ENCODE data around the gene APOBEC3H. TPM values are rescaled to one million over a fixed set of nuclear protein-coding genes. Genes with fewer than 3 reads are reported as not detected.

The APOBEC3H gene
- polyA plus RNA-seq, 1 donor (not counting 4 experiments of a cell fraction or from before 2014, with no cell fraction given), result 0.41 TPM

DNA sequence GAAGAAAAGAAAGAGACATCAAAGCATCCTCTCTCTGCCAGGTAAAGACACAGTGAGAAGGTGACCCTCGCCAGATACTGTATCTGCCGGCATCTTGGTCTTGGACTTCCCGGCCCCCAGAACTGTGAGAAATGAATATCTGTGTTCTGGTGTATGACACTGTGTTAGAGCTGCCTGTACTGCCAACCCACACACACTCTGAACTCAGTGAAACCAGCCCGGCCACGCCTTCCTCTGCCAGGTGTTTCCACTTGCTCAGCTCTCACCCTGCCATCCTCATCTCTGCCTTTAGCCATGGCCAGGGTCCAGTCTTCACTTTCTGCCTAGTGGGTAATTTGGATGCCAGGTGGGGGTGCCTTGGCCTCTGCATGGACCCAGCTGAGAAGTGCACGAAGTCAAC is 31.5 kb downstream of the APOBEC3H start:
- FAIRE-seq, result no peak
- DNase-seq (ENCODE audit: low read depth, low spot score), result no peak
- peaks cover 15% of the 10 kb centered on the region for H3K27me3 ChIP-seq (ENCODE audit: control insufficient read depth, extremely low read depth, insufficient read depth, low read length)
- TF ChIP-seq, protein P1, sequence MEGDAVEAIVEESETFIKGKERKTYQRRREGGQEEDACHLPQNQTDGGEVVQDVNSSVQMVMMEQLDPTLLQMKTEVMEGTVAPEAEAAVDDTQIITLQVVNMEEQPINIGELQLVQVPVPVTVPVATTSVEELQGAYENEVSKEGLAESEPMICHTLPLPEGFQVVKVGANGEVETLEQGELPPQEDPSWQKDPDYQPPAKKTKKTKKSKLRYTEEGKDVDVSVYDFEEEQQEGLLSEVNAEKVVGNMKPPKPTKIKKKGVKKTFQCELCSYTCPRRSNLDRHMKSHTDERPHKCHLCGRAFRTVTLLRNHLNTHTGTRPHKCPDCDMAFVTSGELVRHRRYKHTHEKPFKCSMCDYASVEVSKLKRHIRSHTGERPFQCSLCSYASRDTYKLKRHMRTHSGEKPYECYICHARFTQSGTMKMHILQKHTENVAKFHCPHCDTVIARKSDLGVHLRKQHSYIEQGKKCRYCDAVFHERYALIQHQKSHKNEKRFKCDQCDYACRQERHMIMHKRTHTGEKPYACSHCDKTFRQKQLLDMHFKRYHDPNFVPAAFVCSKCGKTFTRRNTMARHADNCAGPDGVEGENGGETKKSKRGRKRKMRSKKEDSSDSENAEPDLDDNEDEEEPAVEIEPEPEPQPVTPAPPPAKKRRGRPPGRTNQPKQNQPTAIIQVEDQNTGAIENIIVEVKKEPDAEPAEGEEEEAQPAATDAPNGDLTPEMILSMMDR (optimal IDR thresholded peaks at IDR 0.05 in 1 of 3, IDR thresholded peaks at IDR 0.05 in 1 of 3, conservative IDR thresholded peaks at IDR 0.05 in 1 of 3; ENCODE audit: extremely low read depth in 1 of 3, insufficient read depth in 2 of 3, low read length in 3 of 3), result no peak
- no peak for TF ChIP-seq EZH2 (IDR thresholded peaks at IDR 0.05; ENCODE audit: low read length)
- no peaks in the 10 kb centered on the region for H3K79me2 ChIP-seq (ENCODE audit: control insufficient read depth, insufficient read depth, low read length)
- H3K9me3 ChIP-seq (ENCODE audit: control insufficient read depth, low read depth, low read length), result no peaks in the 10 kb centered on the region
- dilution Hi-C loops (cut with MboI; ENCODE audit: extremely low pct_ligation_motif_present, low sequenced_read_pairs), result no loop called here
- no peak overlapping the region for H3K9ac ChIP-seq (ENCODE audit: control insufficient read depth, extremely low read depth, insufficient read depth, low read length)
- H3K27ac ChIP-seq (ENCODE audit: control insufficient read depth, insufficient read depth, low read length), result no peak overlapping the region
- no peak overlapping the region for H2AFZ ChIP-seq (ENCODE audit: control insufficient read depth, low read length)
- no peaks in the 10 kb centered on the region for H3K9me1 ChIP-seq (ENCODE audit: control insufficient read depth, extremely low read depth, insufficient read depth, low read length)
- H3K4me1 ChIP-seq (ENCODE audit: control insufficient read depth, extremely low read depth, insufficient read depth, low read length), result no peaks in the 10 kb centered on the region
- H3K4me3 ChIP-seq (ENCODE audit: control insufficient read depth in 2 of 3, extremely low read depth in 1 of 3, insufficient read depth in 2 of 3, low read depth in 1 of 3, low read length in 3 of 3), result no peak overlapping the region
- no peaks in the 10 kb centered on the region for H4K20me1 ChIP-seq (ENCODE audit: control insufficient read depth, extremely low read depth, insufficient read depth, low read length)
- H3K36me3 ChIP-seq (ENCODE audit: control insufficient read depth in 2 of 2, extremely low read depth in 1 of 2, insufficient read depth in 2 of 2, low read length in 2 of 2), result no peaks in the 10 kb centered on the region
- no peak overlapping the region for H3K4me2 ChIP-seq (ENCODE audit: control insufficient read depth, extremely low read depth, insufficient read depth, low read depth, low read length)

DNA sequence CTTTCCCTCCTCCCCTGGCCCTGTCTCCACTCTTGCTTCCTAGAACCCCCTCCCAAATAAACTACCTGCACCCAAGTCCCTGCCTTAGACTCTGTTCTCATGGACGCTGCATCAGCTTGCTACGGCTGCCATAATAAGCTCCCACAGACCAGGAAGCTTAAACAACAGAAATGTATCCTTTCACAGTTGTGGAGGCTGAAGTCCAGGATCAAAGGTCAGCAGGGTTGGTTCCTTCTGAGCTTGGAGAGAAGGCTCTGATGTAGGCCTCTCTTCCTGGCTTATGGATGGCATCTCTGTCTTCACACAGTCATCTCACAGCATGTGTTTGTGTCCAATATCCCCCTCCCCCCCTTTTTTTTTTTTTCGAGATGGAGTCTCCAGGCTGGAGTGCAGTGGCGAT is 32.0 kb downstream of the APOBEC3H start:
- no peak for DNase-seq (ENCODE audit: low read depth, low spot score)
- FAIRE-seq, result no peak
- Histone ChIP-seq H3K36me3 (ENCODE audit: control insufficient read depth in 2 of 2, extremely low read depth in 1 of 2, insufficient read depth in 2 of 2, low read length in 2 of 2) (no peaks in the 10 kb centered on the region), H3K9ac (ENCODE audit: control insufficient read depth, extremely low read depth, insufficient read depth, low read length) (no peak overlapping the region), H3K27me3 (ENCODE audit: control insufficient read depth, extremely low read depth, insufficient read depth, low read length) (peaks cover 15% of the 10 kb centered on the region), H3K4me2 (ENCODE audit: control insufficient read depth, extremely low read depth, insufficient read depth, low read depth, low read length) (no peak overlapping the region), H3K9me3 (ENCODE audit: control insufficient read depth, low read depth, low read length) (no peaks in the 10 kb centered on the region), H2AFZ (ENCODE audit: control insufficient read depth, low read length) (no peak overlapping the region), H3K27ac (ENCODE audit: control insufficient read depth, insufficient read depth, low read length) (no peak overlapping the region), H4K20me1 (ENCODE audit: control insufficient read depth, extremely low read depth, insufficient read depth, low read length) (no peaks in the 10 kb centered on the region), H3K4me3 (ENCODE audit: control insufficient read depth in 2 of 3, extremely low read depth in 1 of 3, insufficient read depth in 2 of 3, low read depth in 1 of 3, low read length in 3 of 3) (no peak overlapping the region), H3K9me1 (ENCODE audit: control insufficient read depth, extremely low read depth, insufficient read depth, low read length) (no peaks in the 10 kb centered on the region), H3K4me1 (ENCODE audit: control insufficient read depth, extremely low read depth, insufficient read depth, low read length) (no peaks in the 10 kb centered on the region), H3K79me2 (ENCODE audit: control insufficient read depth, insufficient read depth, low read length) (no peaks in the 10 kb centered on the region)
- TF ChIP-seq EZH2 (IDR thresholded peaks at IDR 0.05; ENCODE audit: low read length), result no peak
- TF ChIP-seq, protein P1 (optimal IDR thresholded peaks at IDR 0.05 in 1 of 3, IDR thresholded peaks at IDR 0.05 in 1 of 3, conservative IDR thresholded peaks at IDR 0.05 in 1 of 3; ENCODE audit: extremely low read depth in 1 of 3, insufficient read depth in 2 of 3, low read length in 3 of 3), result no peak
- dilution Hi-C loops (cut with MboI; ENCODE audit: extremely low pct_ligation_motif_present, low sequenced_read_pairs), result no loop called here
